Midbrain (tissue), 1 donor: ENCODE data around the gene MTARC2.

Source experiments
- DNase-seq: peaks from one replicate; lab custom pipeline; 2025; lab: John Stamatoyannopoulos, UW

Gene MTARC2

GRCh38 chr1:220800262-220800661, 52.1 kb downstream of the MTARC2 start:
- DNase-seq = no peak

GRCh38 chr1:220803401-220804201, 55.5 kb downstream of the MTARC2 start:
- DNase-seq = peak; percentile 16

GRCh38 chr1:220804202-220804586, 56.1 kb downstream of the MTARC2 start:
- no peak for DNase-seq

- DNase-seq = no peak
These were observed 58.3 kb downstream of the MTARC2 start for GRCh38 chr1:220806408-220806807.

- no peak for DNase-seq
These were observed 59.6 kb downstream of the MTARC2 start for GRCh38 chr1:220807726-220808125.

- DNase-seq = no peak
These were observed 60.4 kb downstream of the MTARC2 start for GRCh38 chr1:220808345-220809186.

GRCh38 chr1:220809187-220809550, 61.0 kb downstream of the MTARC2 start:
- DNase-seq = no peak

- no peak for DNase-seq
These were observed 61.6 kb downstream of the MTARC2 start for GRCh38 chr1:220809704-220810103.

- peak; percentile 54 for DNase-seq
These were observed 62.1 kb downstream of the MTARC2 start for GRCh38 chr1:220810179-220810653.

- no peak for DNase-seq
These were observed 62.8 kb downstream of the MTARC2 start for GRCh38 chr1:220810963-220811362.

GRCh38 chr1:220811695-220812094, 63.6 kb downstream of the MTARC2 start:
- no peak for DNase-seq

GRCh38 chr1:220812308-220812707, 64.2 kb downstream of the MTARC2 start:
- DNase-seq = no peak

GRCh38 chr1:220813013-220813412, 64.9 kb downstream of the MTARC2 start:
- DNase-seq = no peak

GRCh38 chr1:220815409-220815808, 67.3 kb downstream of the MTARC2 start:
- DNase-seq = no peak

GRCh38 chr1:220817907-220818306, 69.8 kb downstream of the MTARC2 start:
- no peak for DNase-seq

- DNase-seq = no peak
These were observed 70.5 kb downstream of the MTARC2 start for GRCh38 chr1:220818421-220819173.

GRCh38 chr1:220819467-220820026, 71.4 kb downstream of the MTARC2 start:
- no peak for DNase-seq

GRCh38 chr1:220824031-220824989, 76.2 kb downstream of the MTARC2 start:
- no peak for DNase-seq

- DNase-seq = no peak
These were observed 77.9 kb downstream of the MTARC2 start for GRCh38 chr1:220825819-220826551.

- DNase-seq = no peak
These were observed 78.6 kb downstream of the MTARC2 start for GRCh38 chr1:220826729-220827128.
